PC-3 (cell line): ENCODE data around the gene CPLANE2. TPM values are rescaled to one million over a fixed set of nuclear protein-coding genes. Genes with fewer than 3 reads are reported as not detected.

Source experiments
- ATAC-seq: fragments of 200-7000 bp; cut with Tn5 transposase; 2 replicates; pipeline ENCODE4 v1.9.1; 2020; ENCODE audit warnings: mild to moderate bottlenecking, moderate library complexity
- BruUV-seq: library from RNA; stranded (reverse); fragments of 400-500 nt; replicated peaks from 2 replicates; lab custom pipeline; 2021; lab: Mats Ljungman, UMichigan
- CTCF ChIA-PET: fragments of 300-600 bp; sonication (Branson Sonifier 250); formaldehyde crosslinking; loops from one replicate; lab custom pipeline; 2022; ENCODE audit warnings: antibody characterized with exemption; lab: Charles Lee
- POLR2A ChIA-PET: fragments of 300-600 bp; sonication (Branson Sonifier 250); formaldehyde crosslinking; loops from one replicate; lab custom pipeline; 2022; ENCODE audit warnings: antibody characterized with exemption; ENCODE audit not compliant: unreplicated experiment; lab: Charles Lee
- DNase-seq: peaks from one replicate; pipeline ENCODE4 v3.0.0-alpha.2; 2015
- H2AFZ ChIP-seq: fragments of 300-600 bp; sonication (generic); 2 replicates; pipeline ENCODE4 v1.6.0; 2016; ENCODE audit warnings: antibody characterized with exemption, low read length
- H3F3A ChIP-seq: fragments of 300-600 bp; sonication (generic); one replicate; pipeline ENCODE4 v1.6.0; 2017; ENCODE audit warnings: antibody characterized with exemption, low read length, control low read depth, mild to moderate bottlenecking; ENCODE audit not compliant: unreplicated experiment
- H3K27ac ChIP-seq: fragments of 300-600 bp; sonication (generic); 2 replicates; pipeline ENCODE4 v1.5.1; 2016; ENCODE audit warnings: mild to moderate bottlenecking, low read length
- H3K27me3 ChIP-seq: fragments of 300-600 bp; sonication (generic); 2 replicates; pipeline ENCODE4 v1.6.1; 2016; ENCODE audit warnings: low read length, mixed read lengths
- H3K36me3 ChIP-seq: fragments of 300-600 bp; sonication (generic); 2 replicates; pipeline ENCODE4 v1.6.1; 2016; ENCODE audit warnings: low read depth, mixed run types, low read length, mixed read lengths
- H3K4me1 ChIP-seq: fragments of 300-600 bp; sonication (generic); 2 replicates; pipeline ENCODE4 v1.5.1; 2016; ENCODE audit warnings: low read length; ENCODE audit not compliant: insufficient read depth
- H3K4me2 ChIP-seq: fragments of 300-600 bp; sonication (generic); 2 replicates; pipeline ENCODE4 v1.6.0; 2016; ENCODE audit warnings: low read length
- H3K4me3 ChIP-seq: fragments of 300-600 bp; sonication (generic); 2 replicates; pipeline ENCODE4 v1.5.1; 2016; ENCODE audit warnings: mild to moderate bottlenecking, low read length, mixed read lengths
- H3K79me2 ChIP-seq: fragments of 300-600 bp; sonication (generic); 2 replicates; pipeline ENCODE4 v1.6.1; 2017; ENCODE audit warnings: low read length, mixed read lengths
- H3K9ac ChIP-seq: fragments of 300-600 bp; sonication (generic); 2 replicates; pipeline ENCODE4 v1.6.0; 2016; ENCODE audit warnings: mild to moderate bottlenecking, low read length
- H3K9me2 ChIP-seq: fragments of 300-600 bp; sonication (generic); replicated peaks from 2 replicates; pipeline ENCODE4 v1.6.1; 2016; ENCODE audit warnings: mixed run types, low read length, mixed read lengths
- H3K9me3 ChIP-seq: fragments of 300-600 bp; sonication (generic); 2 replicates; pipeline ENCODE4 v1.6.1; 2016; ENCODE audit warnings: low read length, mixed read lengths
- H4K20me1 ChIP-seq: fragments of 300-600 bp; sonication (generic); 2 replicates; pipeline ENCODE4 v1.6.1; 2016; ENCODE audit warnings: low read length, mixed read lengths
- CTCF ChIP-seq: fragments of 300-600 bp; sonication (generic); conservative IDR thresholded peaks from 2 replicates; pipeline ENCODE4 v1.5.1; 2017; ENCODE audit warnings: antibody characterized with exemption, low read depth, mild to moderate bottlenecking, low read length
- EZH2 ChIP-seq: fragments of 300-600 bp; sonication (generic); IDR thresholded peaks from one replicate; pipeline ENCODE4 v1.6.1; 2017; ENCODE audit warnings: antibody characterized with exemption, mild to moderate bottlenecking, low read length; ENCODE audit not compliant: unreplicated experiment
- EZH2phosphoT487 ChIP-seq: fragments of 300-600 bp; sonication (generic); IDR thresholded peaks from 2 replicates; pipeline ENCODE4 v1.6.1; 2018; ENCODE audit warnings: mild to moderate bottlenecking, antibody characterized with exemption, low read length, borderline replicate concordance
- intact Hi-C: fragments of 100-400 bp; cut with micrococcal nuclease; formaldehyde crosslinking; loops from 2 replicates; pipeline ENCODE4 v1.9.0; 2023
- total RNA-seq: library from RNA; depleted of rRNA; stranded (reverse); fragments of >200 nt; gene quantifications from 2 replicates; pipeline ENCODE4 v1.2.3, GENCODE V29; 2014

CPLANE2 gene
- total RNA-seq, 1 experiment from 2014 or later = 9.6 TPM

GRCh38 chr1:16205334-16205671 is 31.7 kb downstream of the CPLANE2 start:
- H3K9ac ChIP-seq = no peak overlapping the region
- ChIA-PET POLR2A (no interaction called here), CTCF (interaction anchor here (0.7 kb wide), 1 partner anchor 11 kb away, joined by 4 read pairs; no protein-coding TSS in a partner anchor)

GRCh38 chr1:16204634-16205333 is 32.2 kb downstream of the CPLANE2 start:
- no peak overlapping the region for H2AFZ ChIP-seq
- intact Hi-C loops = loop anchor here (5.0 kb wide), 1 partner anchor 38 kb away; no protein-coding TSS in a partner anchor
- H3K79me2 ChIP-seq = peaks cover 6% of the 10 kb centered on the region; the same call in 1 of the 2 replicates
- H3K4me2 ChIP-seq = no peak overlapping the region
- no peaks in the 10 kb centered on the region for H3K9me2 ChIP-seq
- no peak overlapping the region for H3K27ac ChIP-seq
- no peaks in the 10 kb centered on the region for H3F3A ChIP-seq
- BruUV-seq = no TSS peak
- peaks cover 12% of the 10 kb centered on the region for H3K4me1 ChIP-seq
- no peak overlapping the region for H3K4me3 ChIP-seq
- H3K9me3 ChIP-seq = no peaks in the 10 kb centered on the region
- H3K27me3 ChIP-seq = no peaks in the 10 kb centered on the region
- no peaks in the 10 kb centered on the region for H4K20me1 ChIP-seq
- DNase-seq = peak; percentile 35
- CTCF ChIA-PET = interaction anchor here (0.7 kb wide), 1 partner anchor 12 kb away, joined by 4 read pairs; no protein-coding TSS in a partner anchor
- POLR2A ChIA-PET = no interaction called here
- no peak for ATAC-seq
- TF ChIP-seq CTCF (peak; percentile 58), EZH2phosphoT487 (no peak), EZH2 (no peak)
- no peak overlapping the region for H3K9ac ChIP-seq
- no peaks in the 10 kb centered on the region for H3K36me3 ChIP-seq

More at GRCh38 chr1:16205334-16205671, 31.7 kb downstream of the CPLANE2 start:
- peaks cover 6% of the 10 kb centered on the region; the same call in 1 of the 2 replicates for H3K79me2 ChIP-seq
- intact Hi-C loops = loop anchor here (5.0 kb wide), 1 partner anchor 37 kb away; no protein-coding TSS in a partner anchor
- no peak for ATAC-seq
- no peak overlapping the region for H2AFZ ChIP-seq
- TF ChIP-seq EZH2phosphoT487 = no peak
- no peak for TF ChIP-seq EZH2
- TF ChIP-seq CTCF = no peak; the same call in 1 of the 2 replicates
- no peak overlapping the region for H3K27ac ChIP-seq
- H3K4me1 ChIP-seq = peaks cover 12% of the 10 kb centered on the region
- H3K4me2 ChIP-seq = no peak overlapping the region
- no peaks in the 10 kb centered on the region for H3K27me3 ChIP-seq
- no peaks in the 10 kb centered on the region for H3K9me2 ChIP-seq
- H3K9me3 ChIP-seq = no peaks in the 10 kb centered on the region
- no peak for DNase-seq
- H3F3A ChIP-seq = no peaks in the 10 kb centered on the region
- BruUV-seq = no TSS peak
- H3K36me3 ChIP-seq = no peaks in the 10 kb centered on the region
- no peaks in the 10 kb centered on the region for H4K20me1 ChIP-seq
- no peak overlapping the region for H3K4me3 ChIP-seq

- H3K9me3 ChIP-seq = no peaks in the 10 kb centered on the region
- ChIA-PET CTCF (no interaction called here), POLR2A (no interaction called here)
- peaks cover 12% of the 10 kb centered on the region for H3K4me1 ChIP-seq
- ATAC-seq (no peak), DNase-seq (no peak)
- no peaks in the 10 kb centered on the region for H3K36me3 ChIP-seq
- no peaks in the 10 kb centered on the region for H3F3A ChIP-seq
- H3K9me2 ChIP-seq = no peaks in the 10 kb centered on the region
- intact Hi-C loops = no loop called here
- no peak overlapping the region for H3K27ac ChIP-seq
- no peak for TF ChIP-seq CTCF
- no peak for TF ChIP-seq EZH2
- TF ChIP-seq EZH2phosphoT487 = no peak
- no TSS peak for BruUV-seq
- no peaks in the 10 kb centered on the region for H3K27me3 ChIP-seq
- H3K79me2 ChIP-seq = peaks cover 6% of the 10 kb centered on the region; the same call in 1 of the 2 replicates
- H4K20me1 ChIP-seq = no peaks in the 10 kb centered on the region
- no peak overlapping the region for H3K4me3 ChIP-seq
- no peak overlapping the region for H2AFZ ChIP-seq
- H3K9ac ChIP-seq = no peak overlapping the region
- H3K4me2 ChIP-seq = no peak overlapping the region
Observed at GRCh38 chr1:16204216-16204615, 32.8 kb downstream of the CPLANE2 start.
